Osteocyte (in vitro differentiated cells): ENCODE results near the gene AMBRA1. TPM values are rescaled to one million over a fixed set of nuclear protein-coding genes. Genes with fewer than 3 reads are reported as not detected.
A peak's percentile ranks its signal among the peaks of the same experiment; 100 is the strongest.
"Not testable (repeated sequence)": the region's sequence is repeated elsewhere in the genome, so short reads cannot be mapped to it uniquely, and the experiment has no call there.

Experiments used
- DNase-seq: peaks from one replicate; pipeline ENCODE4 v3.0.0; 2021; ENCODE audit warnings: mixed read lengths; ENCODE audit not compliant: unreplicated experiment; ENCODE audit errors: extremely low spot score
- H3K27ac Mint-ChIP-seq: one replicate; pipeline ENCODE4 v1.8.0; 2021; ENCODE audit warnings: mild to moderate bottlenecking, mixed read lengths; ENCODE audit not compliant: unreplicated experiment
- H3K27me3 Mint-ChIP-seq: one replicate; pipeline ENCODE4 v1.8.0; 2021; ENCODE audit warnings: mixed read lengths; ENCODE audit not compliant: unreplicated experiment
- H3K36me3 Mint-ChIP-seq: one replicate; pipeline ENCODE4 v1.8.0; 2021; ENCODE audit warnings: mixed read lengths; ENCODE audit not compliant: unreplicated experiment
- H3K4me1 Mint-ChIP-seq: one replicate; pipeline ENCODE4 v1.8.0; 2021; ENCODE audit warnings: mixed read lengths; ENCODE audit not compliant: unreplicated experiment
- H3K4me3 Mint-ChIP-seq: one replicate; pipeline ENCODE4 v1.8.0; 2021; ENCODE audit warnings: mild to moderate bottlenecking, moderate library complexity, mixed read lengths; ENCODE audit not compliant: unreplicated experiment
- H3K9me3 Mint-ChIP-seq: one replicate; pipeline ENCODE4 v1.8.0; 2021; ENCODE audit warnings: mixed read lengths; ENCODE audit not compliant: unreplicated experiment
- CTCF ChIP-seq: fragments of 200-600 bp; sonication (generic); IDR thresholded peaks from 2 replicates; pipeline ENCODE4 v1.5.0; 2021; ENCODE audit warnings: antibody characterized with exemption, mild to moderate bottlenecking, moderate library complexity
- total RNA-seq: library from RNA; stranded (reverse); gene quantifications from 2 replicates; pipeline ENCODE4 v1.2.1, GENCODE V29; 2021

Gene AMBRA1
- total RNA-seq, 1 donor from 2014 or later: 32.1 TPM

DNA sequence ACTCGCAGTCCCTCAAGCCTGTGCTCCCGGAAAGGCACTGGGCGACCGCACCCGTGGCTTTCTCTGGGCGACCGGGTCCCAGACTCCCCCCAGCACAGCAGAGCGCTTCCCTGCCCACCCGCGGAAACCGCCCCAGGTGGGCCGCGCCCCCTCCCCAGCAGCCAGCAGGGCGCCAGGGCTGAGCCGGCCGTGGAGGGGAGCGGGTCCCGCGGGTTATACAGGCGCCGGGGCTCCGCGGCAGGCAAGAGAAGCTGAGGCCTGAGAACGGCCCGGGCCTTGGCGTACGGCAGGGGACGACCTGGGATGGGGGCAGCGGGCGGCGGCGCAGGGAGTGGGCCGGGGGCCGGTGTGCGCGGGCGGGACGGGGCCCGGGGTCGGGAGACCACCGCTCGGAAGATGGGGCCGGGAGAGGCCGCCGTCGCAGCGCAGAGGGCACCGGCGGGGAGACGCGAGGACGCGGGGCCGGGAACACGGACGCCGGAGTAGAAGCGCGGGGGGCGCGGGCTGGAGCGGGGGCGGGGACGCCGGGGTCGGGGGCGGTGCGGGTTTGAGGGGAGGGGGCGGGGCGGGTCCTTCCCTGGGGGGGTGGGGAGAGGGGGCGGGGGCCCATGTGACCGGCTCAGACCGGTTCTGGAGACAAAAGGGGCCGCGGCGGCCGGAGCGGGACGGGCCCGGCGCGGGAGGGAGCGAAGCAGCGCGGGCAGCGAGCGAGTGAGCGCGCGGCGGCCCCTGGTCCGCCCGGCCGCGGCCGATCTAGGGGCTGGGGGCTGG is 212.6 kb downstream of the AMBRA1 start, which contains the start of gene MDK:
TSS of gene MDK (plus strand) at position 622 of the 771 bp plus-strand sequence. CDS start 389 bp downstream, outside the sequence.
- Mint-ChIP-seq H3K9me3 (no peaks in the 10 kb centered on the region), H3K27me3 (peaks cover 2% of the 10 kb centered on the region), H3K36me3 (peaks cover 11% of the 10 kb centered on the region), H3K4me3 (peak within 1 kb of the TSS; percentile 74), H3K4me1 (peaks cover 11% of the 10 kb centered on the region), H3K27ac (peak within 1 kb of the TSS; percentile 71)
- TF ChIP-seq CTCF: no peak
- no peak for DNase-seq

DNA sequence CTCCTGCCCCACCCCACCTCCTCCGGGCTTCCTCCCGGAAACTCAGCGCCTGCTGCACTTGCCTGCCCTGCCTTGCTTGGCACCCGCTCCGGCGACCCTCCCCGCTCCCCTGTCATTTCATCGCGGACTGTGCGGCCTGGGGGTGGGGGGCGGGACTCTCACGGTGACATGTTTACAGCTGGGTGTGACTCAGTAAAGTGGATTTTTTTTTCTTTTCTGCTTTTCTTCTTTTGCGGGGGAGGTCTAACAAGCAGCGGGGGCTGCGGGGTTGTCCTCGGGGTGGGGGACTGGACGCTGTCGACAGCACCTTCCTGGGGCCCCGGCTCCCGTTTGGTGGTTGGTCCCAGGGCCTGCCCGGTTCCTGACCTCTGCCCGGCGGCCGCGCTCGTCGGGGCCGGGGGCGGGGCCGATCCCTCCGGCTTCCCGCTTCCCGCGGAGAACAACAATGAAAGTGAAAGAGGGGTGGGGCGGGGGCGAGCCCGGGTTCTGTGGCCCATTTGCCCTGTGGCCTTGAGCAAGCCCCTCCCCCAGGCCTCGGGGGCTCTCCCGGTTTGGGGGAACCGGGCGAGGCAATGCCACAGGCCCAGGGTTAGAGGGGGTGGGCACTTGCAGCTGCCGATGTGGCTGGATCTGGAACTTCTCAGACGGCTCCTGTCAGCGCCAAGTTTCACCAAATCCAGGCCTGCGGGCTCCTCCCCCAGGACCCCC is 213.3 kb downstream of the AMBRA1 start:
- H3K36me3 Mint-ChIP-seq: peaks cover 12% of the 10 kb centered on the region
- H3K9me3 Mint-ChIP-seq: no peaks in the 10 kb centered on the region
- TF ChIP-seq CTCF: no peak
- DNase-seq: no peak
- peaks cover 11% of the 10 kb centered on the region for H3K4me1 Mint-ChIP-seq
- H3K27ac Mint-ChIP-seq: peak overlapping the region; percentile 71
- H3K4me3 Mint-ChIP-seq: peak overlapping the region; percentile 71
- H3K27me3 Mint-ChIP-seq: no peaks in the 10 kb centered on the region

DNA sequence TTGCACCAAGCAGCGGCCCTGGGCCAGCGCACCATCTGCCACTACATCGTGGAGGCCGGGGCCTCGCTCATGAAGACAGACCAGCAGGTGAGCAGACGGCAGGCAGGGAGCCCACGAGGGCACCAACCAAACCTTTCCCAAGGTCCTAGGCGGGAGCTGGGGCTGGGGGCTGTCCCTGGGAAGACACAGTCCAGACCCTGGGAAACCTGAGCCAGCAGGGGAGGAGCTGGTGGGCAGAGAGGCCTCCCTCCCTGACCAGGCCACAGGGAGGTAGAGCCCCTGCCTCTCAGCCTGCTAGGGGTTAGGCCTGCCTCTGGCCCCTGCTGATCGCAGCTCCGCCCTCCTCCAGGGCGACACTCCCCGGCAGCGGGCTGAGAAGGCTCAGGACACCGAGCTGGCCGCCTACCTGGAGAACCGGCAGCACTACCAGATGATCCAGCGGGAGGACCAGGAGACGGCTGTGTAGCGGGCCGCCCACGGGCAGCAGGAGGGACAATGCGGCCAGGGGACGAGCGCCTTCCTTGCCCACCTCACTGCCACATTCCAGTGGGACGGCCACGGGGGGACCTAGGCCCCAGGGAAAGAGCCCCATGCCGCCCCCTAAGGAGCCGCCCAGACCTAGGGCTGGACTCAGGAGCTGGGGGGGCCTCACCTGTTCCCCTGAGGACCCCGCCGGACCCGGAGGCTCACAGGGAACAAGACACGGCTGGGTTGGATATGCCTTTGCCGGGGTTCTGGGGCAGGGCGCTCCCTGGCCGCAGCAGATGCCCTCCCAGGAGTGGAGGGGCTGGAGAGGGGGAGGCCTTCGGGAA is 214.1 kb downstream of the AMBRA1 start:
- H3K27me3 Mint-ChIP-seq, DNase-seq, H3K27ac Mint-ChIP-seq, H3K4me3 Mint-ChIP-seq, H3K9me3 Mint-ChIP-seq: not testable (repeated sequence)
- peaks cover 17% of the 10 kb centered on the region for H3K36me3 Mint-ChIP-seq
- H3K4me1 Mint-ChIP-seq: peaks cover 11% of the 10 kb centered on the region

GRCh38 chr11:46378811-46379481 is 214.9 kb downstream of the AMBRA1 start:
- no peaks in the 10 kb centered on the region for H3K27me3 Mint-ChIP-seq
- H3K36me3 Mint-ChIP-seq: peaks cover 17% of the 10 kb centered on the region
- H3K9me3 Mint-ChIP-seq: no peaks in the 10 kb centered on the region
- peaks cover 11% of the 10 kb centered on the region for H3K4me1 Mint-ChIP-seq
- no peak for TF ChIP-seq CTCF
- no peak for DNase-seq
- no peak overlapping the region for H3K27ac Mint-ChIP-seq
- no peak overlapping the region for H3K4me3 Mint-ChIP-seq

GRCh38 chr11:46378296-46378695 is 215.5 kb downstream of the AMBRA1 start:
- H3K27me3 Mint-ChIP-seq: no peaks in the 10 kb centered on the region
- H3K9me3 Mint-ChIP-seq: no peaks in the 10 kb centered on the region
- H3K36me3 Mint-ChIP-seq: peaks cover 17% of the 10 kb centered on the region
- TF ChIP-seq CTCF: no peak
- no peak overlapping the region for H3K4me3 Mint-ChIP-seq
- no peak overlapping the region for H3K27ac Mint-ChIP-seq
- H3K4me1 Mint-ChIP-seq: peaks cover 11% of the 10 kb centered on the region
- no peak for DNase-seq
